HCT116 (cell line): Measurements from ENCODE around the gene DGKB. TPM values are rescaled to one million over a fixed set of nuclear protein-coding genes. Genes with fewer than 3 reads are reported as not detected.

Experiments
- ATAC-seq: fragments of 200-7000 bp; cut with Tn5 transposase; 2 replicates; pipeline ENCODE4 v1.9.1; 2020; ENCODE audit warnings: mild to moderate bottlenecking, moderate library complexity
- BruUV-seq: library from RNA; stranded (reverse); fragments of 400-500 nt; replicated peaks from 2 replicates; lab custom pipeline; 2021; lab: Mats Ljungman, UMichigan
- CTCF ChIA-PET: fragments of 300-600 bp; sonication (Branson Sonifier 250); formaldehyde crosslinking; loops from one replicate; lab custom pipeline; 2021; ENCODE audit warnings: antibody characterized with exemption; lab: Charles Lee
- POLR2A ChIA-PET: fragments of 300-600, 350-600 bp; sonication (Branson Sonifier 250); formaldehyde crosslinking; loops from one replicate; lab custom pipeline; 2021; ENCODE audit warnings: antibody characterized with exemption; lab: Charles Lee
- RAD21 ChIA-PET, 2 experiments: fragments of 300-600 bp; sonication (Branson Sonifier 250); formaldehyde crosslinking; loops; one replicate each; lab custom pipeline; 2023; ENCODE audit warnings: low total read pairs in 2 of 2; ENCODE audit not compliant: uncharacterized antibody in 2 of 2, unreplicated experiment in 2 of 2, low non-redundant PET in 1 of 2; lab: Charles Lee
- DNase-seq: peaks from one replicate; pipeline ENCODE4 v3.0.0-alpha.2; 2010; ENCODE audit warnings: low read depth, low spot score
- H2AFZ ChIP-seq: fragments of 200-600 bp; shearing (Covaris generic), sonication (generic); 2 replicates; pipeline ENCODE4 v1.6.1; 2017; ENCODE audit warnings: low read depth, mixed run types, mixed read lengths, antibody characterized with exemption, low read length; ENCODE audit not compliant: poor library complexity, severe bottlenecking
- H3K27ac ChIP-seq: 2 replicates; pipeline ENCODE4 v1.5.1; 2012; ENCODE audit warnings: low read depth, low read length
- H3K27me3 ChIP-seq: fragments of 200-600 bp; sonication (generic); 2 replicates; pipeline ENCODE4 v1.6.1; 2016; ENCODE audit warnings: mixed run types, low read length, mixed read lengths; ENCODE audit not compliant: insufficient read depth
- H3K36me3 ChIP-seq, 2 experiments: fragments of 200-500 bp in 1 of 2; fragments of 200-600 bp in 1 of 2; sonication (Bioruptor generic) in 1 of 2; sonication (generic) in 1 of 2; 2 replicates each; pipeline versions ENCODE4 v1.5.1 to v1.6.1; 2014 to 2016; ENCODE audit warnings: low read length in 2 of 2, inconsistent platforms in 1 of 2, mixed read lengths in 1 of 2, mixed run types in 1 of 2; ENCODE audit not compliant: insufficient read depth in 2 of 2, control insufficient read depth in 1 of 2
- H3K4me1 ChIP-seq, 2 experiments: fragments of 200-600 bp in 1 of 2; sonication (generic) in 1 of 2; 2 replicates each; pipeline versions ENCODE4 v1.5.1 to v1.6.1; 2012 to 2017; ENCODE audit warnings: low read length in 2 of 2, inconsistent platforms in 1 of 2, mild to moderate bottlenecking in 1 of 2, mixed read lengths in 1 of 2, mixed run types in 1 of 2, moderate library complexity in 1 of 2; ENCODE audit not compliant: insufficient read depth in 2 of 2, control insufficient read depth in 1 of 2
- H3K4me2 ChIP-seq: fragments of 200-600 bp; sonication (generic); 2 replicates; pipeline ENCODE4 v1.6.1; 2017; ENCODE audit warnings: mixed run types, low read length, mixed read lengths
- H3K4me3 ChIP-seq, 2 experiments: fragments of 200-600 bp in 1 of 2; sonication (generic) in 1 of 2; replicated peaks in 1 of 2; 2 replicates each; pipeline ENCODE4 v1.5.1; 2011 to 2016; ENCODE audit warnings: low read length in 2 of 2, control low read depth in 1 of 2, low read depth in 1 of 2, mild to moderate bottlenecking in 1 of 2, mixed read lengths in 1 of 2, mixed run types in 1 of 2
- H3K79me2 ChIP-seq: fragments of 200-600 bp; sonication (generic); 2 replicates; pipeline ENCODE4 v1.6.1; 2017; ENCODE audit warnings: mild to moderate bottlenecking, mixed run types, low read length, moderate library complexity, mixed read lengths; ENCODE audit not compliant: insufficient read depth
- H3K9ac ChIP-seq: fragments of 200-600 bp; sonication (generic); 2 replicates; pipeline ENCODE4 v1.6.1; 2016; ENCODE audit warnings: low read length, mixed read lengths
- H3K9me2 ChIP-seq: fragments of 200-600 bp; sonication (generic), shearing (Covaris generic); 2 replicates; pipeline ENCODE4 v1.6.1; 2017; ENCODE audit warnings: mixed run types, mild to moderate bottlenecking, moderate library complexity; ENCODE audit not compliant: insufficient read depth
- H3K9me3 ChIP-seq, 2 experiments: fragments of 200-500 bp in 1 of 2; fragments of 200-600 bp in 1 of 2; sonication (Bioruptor generic) in 1 of 2; sonication (generic) in 1 of 2; 2 replicates each; pipeline ENCODE4 v1.6.1; 2014 to 2017; ENCODE audit warnings: low read length in 2 of 2, mixed read lengths in 2 of 2, inconsistent platforms in 1 of 2, low read depth in 1 of 2, mild to moderate bottlenecking in 1 of 2, mixed run types in 1 of 2, moderate library complexity in 1 of 2; ENCODE audit not compliant: control insufficient read depth in 1 of 2, insufficient read depth in 1 of 2
- H4K20me1 ChIP-seq: fragments of 200-600 bp; sonication (generic), shearing (Covaris generic); 2 replicates; pipeline ENCODE4 v1.6.1; 2017; ENCODE audit warnings: mixed run types, mild to moderate bottlenecking, moderate library complexity; ENCODE audit not compliant: insufficient read depth
- ATF3 ChIP-seq: IDR thresholded peaks from 2 replicates; pipeline ENCODE4 v1.6.1; 2012
- CEBPB ChIP-seq: IDR thresholded peaks from 2 replicates; pipeline ENCODE4 v1.6.1; 2012; ENCODE audit warnings: low read depth
- CTCF ChIP-seq, 3 experiments: fragments of 200-600 bp in 1 of 3; sonication (generic) in 1 of 3; IDR thresholded peaks in 2 of 3; conservative IDR thresholded peaks in 1 of 3; 2 replicates each; pipeline ENCODE4 v1.5.1; 2012 to 2017; ENCODE audit warnings: low read depth in 2 of 3, low read length in 2 of 3, antibody characterized with exemption in 1 of 3, borderline replicate concordance in 1 of 3, control low read depth in 1 of 3, mild to moderate bottlenecking in 1 of 3, mixed read lengths in 1 of 3, mixed run types in 1 of 3, moderate library complexity in 1 of 3; ENCODE audit not compliant: insufficient read depth in 1 of 3
- EGR1 ChIP-seq: IDR thresholded peaks from 2 replicates; pipeline ENCODE4 v1.6.1; 2012; ENCODE audit warnings: low read depth
- ELF1 ChIP-seq: IDR thresholded peaks from 2 replicates; pipeline ENCODE4 v1.6.1; 2012; ENCODE audit warnings: low read depth, borderline replicate concordance
- EZH2 ChIP-seq: fragments of 200-600 bp; sonication (generic); IDR thresholded peaks from 2 replicates; pipeline ENCODE4 v1.6.1; 2017; ENCODE audit warnings: antibody characterized with exemption, mixed run types
- FOSL1 ChIP-seq: IDR thresholded peaks from 2 replicates; pipeline ENCODE4 v1.6.1; 2012; ENCODE audit warnings: low read depth
- JUND ChIP-seq: IDR thresholded peaks from 2 replicates; pipeline ENCODE4 v1.6.1; 2012
- MAX ChIP-seq: IDR thresholded peaks from 2 replicates; pipeline ENCODE4 v1.6.1; 2012
- POLR2A ChIP-seq: IDR thresholded peaks from 2 replicates; pipeline ENCODE4 v1.7.0; 2011; ENCODE audit warnings: borderline replicate concordance; ENCODE audit not compliant: insufficient read depth, insufficient read length; ENCODE audit errors: extremely low read depth
- RAD21 ChIP-seq: IDR thresholded peaks from 2 replicates; pipeline ENCODE4 v1.6.1; 2012; ENCODE audit warnings: low read depth, mild to moderate bottlenecking
- REST ChIP-seq: IDR thresholded peaks from 2 replicates; pipeline ENCODE4 v1.6.1; 2012; ENCODE audit warnings: low read depth
- SIN3A ChIP-seq: IDR thresholded peaks from 2 replicates; pipeline ENCODE4 v1.6.1; 2012; ENCODE audit warnings: low read depth
- SP1 ChIP-seq: IDR thresholded peaks from 2 replicates; pipeline ENCODE4 v1.6.1; 2012; ENCODE audit warnings: low read depth
- SRF ChIP-seq: IDR thresholded peaks from 2 replicates; pipeline ENCODE4 v1.6.1; 2012; ENCODE audit warnings: low read depth
- TCF7L2 ChIP-seq: IDR thresholded peaks from 2 replicates; pipeline ENCODE4 v1.7.0; 2011; ENCODE audit warnings: borderline replicate concordance, inconsistent platforms; ENCODE audit not compliant: insufficient read depth, insufficient read length; ENCODE audit errors: extremely low read depth
- YY1 ChIP-seq: IDR thresholded peaks from 2 replicates; pipeline ENCODE4 v1.6.1; 2011; ENCODE audit warnings: low read length, low read depth, moderate library complexity, mild to moderate bottlenecking; ENCODE audit not compliant: insufficient replicate concordance; ENCODE audit errors: extremely low read depth
- ZBTB33 ChIP-seq: IDR thresholded peaks from 2 replicates; pipeline ENCODE4 v1.6.1; 2011; ENCODE audit warnings: mild to moderate bottlenecking, low read length, moderate library complexity; ENCODE audit not compliant: insufficient replicate concordance; ENCODE audit errors: extremely low read depth
- ZFX ChIP-seq: fragments of 450-650 bp; IDR thresholded peaks from 2 replicates; pipeline ENCODE4 v1.6.1; 2017
- ZNF274 ChIP-seq: fragments of 200-500 bp; sonication (Bioruptor generic); IDR thresholded peaks from 2 replicates; pipeline ENCODE4 v1.6.1; 2014; ENCODE audit warnings: mild to moderate bottlenecking, low read depth, low read length, inconsistent platforms
- intact Hi-C: fragments of 100-400 bp; cut with micrococcal nuclease; formaldehyde crosslinking; loops from 2 replicates; pipeline ENCODE4 v1.10.0; 2022
- total RNA-seq: library from RNA; stranded (reverse); gene quantifications from one replicate; pipeline ENCODE4 v1.2.1, GENCODE V29; 2021; ENCODE audit not compliant: unreplicated experiment

DGKB gene
- total RNA-seq, 1 experiment from 2014 or later, result 0.05 TPM

GRCh38 chr7:14207711-14208110 lies 694.8 kb downstream of the DGKB start:
- H3K4me3 ChIP-seq, result no peak overlapping the region
- TF ChIP-seq REST, result no peak
- TF ChIP-seq JUND, result no peak
- TF ChIP-seq EGR1, result no peak
- TF ChIP-seq FOSL1, result no peak
- no peak for TF ChIP-seq POLR2A
- TF ChIP-seq TCF7L2, result no peak
- TF ChIP-seq ZNF274, result no peak
- no peak for TF ChIP-seq SP1
- no peak for TF ChIP-seq ZFX
- TF ChIP-seq CEBPB, result no peak
- TF ChIP-seq RAD21, result no peak
- no peak for TF ChIP-seq EZH2
- no peak for TF ChIP-seq CTCF (IDR thresholded peaks at IDR 0.05 in 2 of 3, conservative IDR thresholded peaks at IDR 0.05 in 1 of 3; ENCODE audit: borderline replicate concordance in 1 of 3, insufficient read depth in 1 of 3, low read depth in 2 of 3, low read length in 2 of 3)
- no peak for TF ChIP-seq ATF3
- TF ChIP-seq SIN3A, result no peak
- no peak for TF ChIP-seq MAX
- TF ChIP-seq SRF, result no peak
- TF ChIP-seq ZBTB33, result no peak
- no peak for TF ChIP-seq ELF1
- TF ChIP-seq YY1, result no peak
- H3K9me3 ChIP-seq, result no peaks in the 10 kb centered on the region
- H3K79me2 ChIP-seq, result no peaks in the 10 kb centered on the region
- H3K4me1 ChIP-seq, result no peaks in the 10 kb centered on the region
- intact Hi-C loops, result no loop called here
- no peak overlapping the region for H2AFZ ChIP-seq
- ATAC-seq (no peak), DNase-seq (no peak)
- RAD21 ChIA-PET, result no interaction called here
- no peak overlapping the region for H3K27ac ChIP-seq
- no peaks in the 10 kb centered on the region for H4K20me1 ChIP-seq
- H3K4me2 ChIP-seq, result no peak overlapping the region
- CTCF ChIA-PET, result no interaction called here
- H3K36me3 ChIP-seq, result no peaks in the 10 kb centered on the region
- no peak overlapping the region for H3K9ac ChIP-seq
- no TSS peak for BruUV-seq
- POLR2A ChIA-PET, result no interaction called here
- H3K9me2 ChIP-seq, result no peaks in the 10 kb centered on the region
- no peaks in the 10 kb centered on the region for H3K27me3 ChIP-seq
